HG03095 (cell line): Measurements from ENCODE around the gene PPP1R3F.
"Not testable (repeated sequence)": the region's sequence is repeated elsewhere in the genome, so short reads cannot be mapped to it uniquely, and the experiment has no call there.

Source experiments
- ATAC-seq: cut with Tn5 transposase; IDR thresholded peaks from one replicate; pipeline ENCODE4 v1.9.1; 2021; ENCODE audit warnings: moderate library complexity; ENCODE audit not compliant: unreplicated experiment

PPP1R3F gene

DNA sequence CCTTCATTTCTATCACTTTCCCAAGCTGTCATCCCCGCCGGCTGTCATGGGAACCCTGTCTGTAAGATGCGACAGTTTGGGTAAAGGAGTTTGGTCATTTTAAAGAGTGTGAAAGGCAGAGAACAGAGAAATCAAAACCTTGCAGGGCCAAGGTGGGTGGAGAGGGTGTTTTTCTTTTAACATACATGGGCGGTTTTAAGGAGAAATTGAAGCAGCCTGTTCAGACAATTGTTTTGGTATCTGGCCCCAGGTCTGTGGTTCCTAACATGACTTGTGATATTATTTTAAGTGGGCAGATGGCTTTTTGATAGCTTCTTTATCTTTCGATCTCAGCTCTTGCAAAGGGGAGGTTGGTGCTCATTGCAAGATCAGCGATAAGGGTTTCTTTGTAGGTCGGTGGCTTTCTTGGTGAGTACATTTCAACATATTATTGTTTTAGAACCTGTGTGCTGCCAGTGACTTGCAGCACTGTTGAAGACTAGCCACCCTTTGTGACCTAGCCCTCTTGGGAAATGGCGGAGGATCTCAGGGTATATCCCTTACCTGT lies 3.7 kb downstream of the PPP1R3F start:
- ATAC-seq, result no peak

DNA sequence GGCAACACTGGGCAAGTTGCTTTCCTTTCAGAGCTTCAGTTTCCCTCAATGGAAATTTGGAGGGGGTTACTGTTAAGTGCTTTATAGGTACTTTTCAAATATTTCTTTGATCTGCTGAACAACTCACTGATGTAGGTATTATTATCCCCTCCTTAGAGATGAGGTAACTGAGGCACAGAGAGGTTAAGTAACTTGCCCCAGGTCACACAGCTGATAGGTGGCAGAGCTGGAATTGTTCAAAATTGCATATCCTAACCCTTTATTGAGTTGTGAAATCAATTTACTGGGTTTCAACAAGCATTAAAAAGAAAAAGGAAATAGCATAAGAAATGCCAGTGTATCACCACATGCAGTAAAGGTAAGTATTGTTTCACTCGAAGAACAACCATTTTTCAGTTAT lies 6.6 kb downstream of the PPP1R3F start:
- ATAC-seq, result no peak

DNA sequence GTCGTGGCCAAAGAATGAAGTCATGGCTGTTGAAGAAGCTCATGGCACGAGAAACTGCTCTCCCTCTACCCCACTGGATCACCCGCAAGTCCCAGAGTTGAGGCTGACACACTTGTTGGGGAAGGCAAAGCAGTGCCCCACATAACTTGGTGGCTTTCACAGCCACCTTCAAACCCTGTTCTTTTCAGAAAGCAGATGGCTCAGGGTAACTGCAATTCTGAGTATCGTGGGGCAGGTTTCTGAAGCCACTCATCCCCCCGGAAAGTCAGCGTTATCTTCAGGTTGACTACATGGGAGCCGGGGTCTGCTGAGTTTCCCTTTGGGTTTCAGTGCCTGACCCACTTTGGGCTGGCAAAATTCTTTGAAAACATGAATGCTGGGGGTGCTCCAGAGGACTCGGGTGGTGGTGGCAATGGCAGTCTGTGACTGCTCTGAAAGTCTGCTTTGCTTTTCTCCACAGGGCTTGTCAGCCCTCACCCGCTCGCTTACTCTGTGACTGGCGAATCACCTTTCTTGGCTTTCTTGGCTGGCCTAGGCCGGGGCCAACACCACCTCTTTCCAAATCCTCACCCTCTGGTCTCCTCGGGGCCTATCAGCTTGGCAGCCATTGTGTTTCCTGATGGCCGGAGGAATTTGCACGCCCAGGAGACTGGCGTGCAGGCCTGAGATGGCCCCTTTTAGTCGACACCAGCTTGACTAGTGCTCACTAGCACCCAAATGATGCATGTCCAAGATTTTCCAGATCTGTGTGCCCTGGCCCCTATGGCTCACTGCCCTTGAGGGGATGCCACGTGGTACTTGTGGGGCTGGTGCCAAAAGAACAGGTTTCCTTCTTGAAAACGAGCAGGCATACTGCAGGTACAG lies 7.3 kb downstream of the PPP1R3F start:
- ATAC-seq, result no peak

DNA sequence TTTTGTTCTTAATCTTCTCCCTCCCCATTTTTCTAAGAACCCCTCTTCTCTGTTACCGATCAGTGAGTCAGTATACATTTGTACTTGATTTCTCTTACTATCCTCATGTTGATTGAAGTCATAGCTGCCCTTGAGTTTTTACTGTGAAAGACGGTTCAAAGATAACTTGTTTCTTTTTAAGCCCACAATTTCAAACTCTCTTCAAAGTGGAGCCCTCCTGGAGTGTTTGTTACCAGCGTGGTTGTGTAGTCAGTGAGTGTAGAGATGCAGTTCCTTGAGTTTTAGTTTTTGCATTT lies 7.9 kb downstream of the PPP1R3F start:
- no peak for ATAC-seq

DNA sequence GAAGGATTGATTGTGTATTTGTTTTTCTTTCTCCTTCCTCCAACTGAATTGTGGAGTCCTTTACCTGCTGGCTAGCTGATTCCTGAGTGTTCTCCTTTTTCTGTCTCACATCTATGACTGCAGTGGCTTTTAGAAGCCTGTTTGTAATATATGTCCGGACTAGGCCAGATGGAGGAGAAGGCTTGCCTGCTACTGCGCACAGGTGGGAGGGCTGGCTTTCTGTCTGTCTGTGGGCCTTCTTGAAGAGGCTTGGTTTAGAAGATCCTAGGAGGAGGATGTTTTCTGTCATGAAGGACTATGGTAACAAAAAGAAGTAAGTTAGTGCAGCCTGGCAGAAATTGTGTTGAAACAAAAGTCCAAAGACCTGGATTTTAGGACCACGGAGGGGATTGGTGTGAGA lies 8.5 kb downstream of the PPP1R3F start:
- ATAC-seq, result no peak

DNA sequence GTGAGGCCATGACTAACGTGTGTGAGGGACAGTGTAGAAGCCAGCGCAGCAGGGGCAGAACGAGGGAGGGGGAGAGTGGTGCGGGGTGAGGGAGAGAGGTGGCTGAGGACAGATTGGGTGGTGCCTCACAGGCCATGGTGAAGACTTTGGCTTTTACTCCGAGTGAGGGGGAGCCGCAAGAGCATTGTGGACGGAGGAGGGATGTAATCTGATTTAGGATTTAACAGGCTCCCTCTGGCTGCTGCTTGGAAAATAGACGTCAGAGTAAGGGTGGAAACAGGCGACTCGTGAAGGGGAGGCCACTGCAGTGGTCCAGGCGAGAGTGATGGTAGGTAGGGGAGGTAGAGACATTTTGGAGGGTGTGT lies 13.0 kb downstream of the PPP1R3F start:
- ATAC-seq, result no peak

DNA sequence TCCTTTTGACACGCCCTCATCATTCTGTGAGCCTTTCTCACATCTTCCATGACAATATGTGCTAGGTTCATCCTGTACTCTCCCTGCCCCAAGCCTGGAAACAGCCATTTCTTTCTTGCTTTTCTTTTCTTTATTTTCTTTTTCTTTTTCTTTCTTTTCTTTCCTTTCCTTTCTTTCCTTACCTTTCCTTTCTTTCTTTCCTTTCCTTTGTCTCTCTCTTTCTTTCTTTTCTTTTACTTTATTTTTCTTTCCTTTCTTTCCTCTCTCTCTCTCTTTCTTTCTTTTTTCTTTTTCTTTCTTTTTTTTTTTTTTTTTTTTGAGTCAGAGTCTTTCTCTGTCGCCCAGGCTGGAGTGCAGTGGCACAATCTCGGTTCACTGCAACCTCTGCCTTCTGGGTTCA lies 14.6 kb downstream of the PPP1R3F start:
- ATAC-seq, result no peak

DNA sequence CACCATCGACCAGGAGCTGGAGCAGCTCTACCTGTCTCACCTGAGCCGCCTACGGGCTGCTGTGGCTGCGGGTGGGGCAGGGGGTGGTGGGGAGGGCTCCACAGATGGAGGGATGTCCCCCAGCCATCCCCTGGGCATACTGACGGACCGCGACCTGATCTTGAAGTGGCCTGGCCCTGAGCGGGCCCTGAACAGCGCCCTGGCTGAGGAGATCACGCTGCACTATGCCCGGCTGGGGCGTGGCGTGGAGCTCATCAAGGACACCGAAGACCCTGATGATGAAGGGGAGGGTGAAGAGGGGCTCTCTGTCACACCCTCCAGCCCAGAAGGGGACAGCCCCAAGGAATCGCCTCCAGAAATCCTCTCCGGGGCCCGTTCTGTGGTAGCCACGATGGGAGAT lies 16.5 kb downstream of the PPP1R3F start:
- ATAC-seq, result no peak

DNA sequence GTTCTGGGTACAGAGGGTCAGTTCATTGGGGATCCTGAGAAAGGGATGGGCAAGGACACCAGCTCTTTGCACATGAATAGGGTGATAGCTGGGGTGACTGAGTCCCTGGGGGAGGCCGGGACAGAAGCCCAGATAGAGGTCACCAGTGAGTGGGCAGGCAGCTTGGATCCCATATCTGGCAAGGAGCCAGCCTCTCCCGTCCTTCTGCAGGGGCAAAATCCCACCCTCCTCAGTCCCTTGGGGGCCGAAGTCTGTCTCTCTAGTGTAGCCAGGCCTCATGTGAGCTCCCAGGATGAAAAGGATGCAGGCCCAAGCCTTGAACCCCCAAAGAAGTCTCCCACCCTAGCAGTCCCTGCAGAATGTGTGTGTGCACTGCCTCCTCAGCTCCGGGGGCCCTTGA lies 17.0 kb downstream of the PPP1R3F start:
- no peak for ATAC-seq

DNA sequence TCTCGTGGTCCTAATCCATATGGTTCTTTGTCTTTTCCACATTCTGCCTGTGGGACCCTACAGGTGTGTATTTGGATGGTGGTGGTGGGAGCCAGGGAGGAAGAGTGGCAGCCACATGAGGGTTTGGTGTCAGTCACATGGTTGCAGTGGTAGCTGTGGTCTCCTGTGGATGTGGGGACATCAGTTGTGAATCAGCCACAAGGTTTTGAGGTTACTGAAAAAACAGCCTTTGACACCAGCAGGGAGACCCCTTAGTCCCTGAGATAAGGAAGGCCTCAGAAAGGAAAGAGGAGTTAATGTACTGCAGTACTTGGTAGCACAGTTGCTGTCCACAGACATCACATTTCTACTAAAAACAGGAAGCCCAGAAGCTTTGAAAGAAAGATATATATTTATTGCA lies 18.1 kb downstream of the PPP1R3F start:
- no peak for ATAC-seq

DNA sequence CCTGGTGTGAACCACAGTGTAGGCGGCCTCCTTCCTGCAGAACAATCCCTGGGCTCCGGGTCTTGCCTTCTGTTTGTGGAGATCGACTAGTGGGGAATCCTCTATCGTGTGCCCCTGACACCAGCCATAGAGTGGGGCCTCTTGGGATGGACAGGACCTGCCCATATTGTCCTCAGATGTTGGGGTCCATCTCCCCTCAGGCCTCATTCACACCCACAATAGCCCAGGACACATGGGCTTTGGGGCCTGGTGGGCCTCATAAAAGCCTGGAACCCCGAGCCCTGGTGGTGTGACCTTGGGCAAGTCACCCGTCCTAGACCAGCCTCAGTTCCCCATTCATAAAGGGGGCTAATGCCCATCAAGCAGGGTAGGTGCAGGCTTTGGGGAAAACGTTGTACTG lies 20.6 kb downstream of the PPP1R3F start:
- ATAC-seq, result no peak

DNA sequence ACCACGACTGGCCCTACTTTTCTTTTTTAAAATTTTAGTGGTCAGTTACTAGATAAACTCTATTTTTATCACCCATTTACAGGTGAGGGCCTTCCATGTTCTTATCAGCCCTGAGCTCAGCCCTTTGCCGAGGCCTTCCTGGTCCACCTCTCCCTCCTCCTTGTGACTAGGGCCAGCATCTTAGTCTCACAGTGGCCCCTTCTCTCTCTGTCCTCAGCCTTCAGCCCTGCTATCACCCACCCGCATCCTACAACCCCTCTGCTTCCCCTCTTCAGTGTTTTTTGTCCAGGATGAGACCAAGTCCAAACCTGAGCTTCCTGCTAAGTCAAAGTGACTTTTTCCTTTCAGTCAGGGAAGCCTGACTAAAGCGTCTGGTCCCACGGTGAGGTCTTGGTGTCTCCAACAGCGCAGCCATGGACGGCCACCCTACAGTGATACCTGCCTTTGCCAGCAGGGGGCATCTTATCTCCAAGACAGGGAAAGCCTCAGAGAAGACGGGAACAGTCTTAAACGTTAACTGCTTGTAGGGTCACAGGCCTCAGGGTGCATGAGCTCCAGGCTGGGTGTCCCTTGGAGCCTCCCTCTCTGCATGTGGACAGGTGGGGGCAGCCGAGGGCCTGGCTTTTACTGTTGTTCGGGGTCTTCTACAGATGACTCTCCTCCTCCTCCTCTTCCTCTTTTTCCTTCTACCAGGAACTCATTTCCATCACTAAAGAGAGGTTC lies 22.2 kb downstream of the PPP1R3F start:
- peak; percentile 66 for ATAC-seq

DNA sequence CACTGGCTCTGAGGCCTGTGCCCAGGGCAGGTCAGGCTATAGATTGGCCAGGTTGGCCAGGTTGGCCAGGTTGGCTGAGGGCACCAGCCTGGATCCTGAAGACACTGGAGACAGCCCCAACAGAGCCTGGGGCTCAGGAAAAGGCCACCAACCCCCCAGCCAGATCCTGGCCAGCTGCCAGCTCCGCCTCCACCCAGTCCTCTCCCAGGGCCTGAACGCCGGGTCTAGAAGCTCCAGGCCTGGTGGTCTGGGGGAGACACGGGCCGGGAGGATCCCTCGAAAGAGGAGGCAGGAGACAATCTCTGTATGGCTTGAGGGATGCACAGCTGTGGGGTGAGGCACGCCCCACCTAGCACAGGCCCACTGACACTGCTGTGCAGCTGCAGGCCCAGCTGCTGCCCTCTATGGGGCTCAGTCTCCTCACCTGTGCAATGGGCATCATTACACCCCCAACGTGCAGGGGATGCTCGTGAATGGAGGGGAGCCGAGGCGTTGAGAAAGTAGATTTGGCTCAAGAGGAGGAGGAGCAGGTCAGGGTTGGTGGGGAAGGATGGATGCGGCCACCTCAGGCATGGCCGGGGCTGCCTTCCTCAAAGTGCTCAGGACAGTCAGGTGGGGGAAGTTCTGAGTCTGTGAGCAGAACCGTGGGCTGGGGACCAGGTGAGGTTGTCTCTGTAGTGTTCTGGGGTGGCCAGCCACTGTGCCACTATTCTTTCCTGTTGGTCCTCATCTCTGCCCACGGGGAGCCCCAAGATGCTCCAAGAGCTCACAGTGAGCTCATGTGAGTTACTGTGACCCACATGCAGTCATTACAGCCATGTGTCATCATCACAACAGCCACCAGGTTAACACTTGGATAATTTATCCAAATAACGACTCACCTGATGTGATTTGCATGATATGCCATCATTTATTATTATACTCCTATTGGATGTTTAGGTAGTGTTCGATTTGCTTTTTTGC lies 23.1 kb downstream of the PPP1R3F start:
- ATAC-seq, result no peak

DNA sequence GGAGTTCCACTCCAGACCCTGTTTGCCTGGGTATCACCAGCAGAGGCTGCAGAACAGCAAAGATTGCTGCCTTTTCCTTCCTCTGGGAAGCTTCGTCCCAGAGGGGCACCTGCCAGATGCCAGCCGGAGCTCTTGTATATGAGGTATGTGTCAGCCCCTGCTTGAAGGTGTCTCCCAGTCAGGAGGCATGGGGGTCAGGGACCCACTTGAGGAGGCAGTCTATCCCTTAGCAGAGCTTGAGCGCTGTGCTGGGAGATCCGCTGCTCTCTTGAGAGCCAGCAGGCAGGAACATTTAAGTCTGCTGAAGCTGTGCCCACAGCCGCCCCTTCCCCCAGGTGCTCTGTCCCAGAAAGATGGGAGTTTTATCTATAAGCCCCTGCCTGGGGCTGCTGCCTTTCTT lies 29.7 kb downstream of the PPP1R3F start:
- ATAC-seq, result not testable (repeated sequence)

DNA sequence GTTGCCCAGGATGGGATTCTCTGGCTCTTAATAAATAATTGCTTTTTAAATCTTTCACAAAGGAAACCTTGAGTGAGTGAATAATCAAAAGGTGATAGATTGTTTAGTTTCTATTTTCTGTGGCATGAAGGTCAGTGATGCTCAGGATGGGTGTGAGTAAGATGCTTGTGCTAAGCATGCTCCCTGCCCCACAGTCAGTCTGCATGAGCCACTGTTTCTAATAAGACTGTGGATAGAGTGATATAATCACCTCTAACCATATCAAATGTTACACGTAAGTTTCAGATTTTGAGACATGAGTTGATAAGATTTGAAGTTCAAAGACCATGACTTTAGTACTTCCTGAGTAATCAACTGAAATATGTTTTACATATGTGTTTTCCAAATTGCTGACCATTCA lies 31.1 kb downstream of the PPP1R3F start:
- no peak for ATAC-seq

DNA sequence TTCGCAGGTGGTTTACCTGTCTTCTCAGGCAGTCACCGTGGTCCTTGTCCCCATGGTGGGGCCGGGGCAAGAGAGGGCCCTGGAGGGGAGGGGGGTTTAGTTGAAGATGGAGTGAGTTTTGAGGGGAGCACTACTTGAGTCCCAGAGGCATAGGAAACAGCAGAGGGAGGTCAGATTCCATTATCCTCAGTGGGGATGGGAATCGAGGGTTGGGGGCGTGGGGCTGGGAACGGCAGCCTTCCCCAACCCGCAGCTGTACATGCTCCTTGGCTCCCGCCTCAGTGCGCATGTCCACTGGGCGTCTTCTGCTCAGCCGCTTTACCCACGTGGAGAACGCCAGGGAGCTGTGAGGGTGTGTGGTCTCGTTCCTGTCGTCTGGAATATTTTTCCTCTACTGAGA lies 33.8 kb downstream of the PPP1R3F start, which contains the start of gene GAGE10:
Gene GAGE10 (plus strand): TSS at position 301 of the 400 bp plus-strand sequence. CDS start 1,214 bp downstream, outside the sequence.
- ATAC-seq, result no peak

DNA sequence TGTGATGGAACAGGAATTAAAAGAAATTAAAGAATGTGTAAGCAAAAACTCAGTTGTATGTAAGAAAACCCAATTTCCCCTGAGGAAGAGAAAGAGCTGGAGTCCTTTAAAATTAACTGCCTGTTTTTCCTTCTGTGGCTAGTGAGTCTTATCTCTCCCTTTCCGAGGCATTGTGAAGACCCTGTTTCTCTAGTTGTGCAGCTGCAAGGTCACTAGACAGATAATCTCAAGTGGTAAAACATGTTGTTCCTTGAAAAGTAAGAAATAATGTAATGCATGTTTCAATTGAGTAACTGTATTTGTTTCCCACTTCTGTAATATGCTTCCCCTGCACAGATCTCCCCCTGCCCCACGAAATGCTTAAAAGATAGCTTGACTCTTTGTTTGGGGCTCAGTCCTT lies 38.2 kb downstream of the PPP1R3F start:
- ATAC-seq, result not testable (repeated sequence)

DNA sequence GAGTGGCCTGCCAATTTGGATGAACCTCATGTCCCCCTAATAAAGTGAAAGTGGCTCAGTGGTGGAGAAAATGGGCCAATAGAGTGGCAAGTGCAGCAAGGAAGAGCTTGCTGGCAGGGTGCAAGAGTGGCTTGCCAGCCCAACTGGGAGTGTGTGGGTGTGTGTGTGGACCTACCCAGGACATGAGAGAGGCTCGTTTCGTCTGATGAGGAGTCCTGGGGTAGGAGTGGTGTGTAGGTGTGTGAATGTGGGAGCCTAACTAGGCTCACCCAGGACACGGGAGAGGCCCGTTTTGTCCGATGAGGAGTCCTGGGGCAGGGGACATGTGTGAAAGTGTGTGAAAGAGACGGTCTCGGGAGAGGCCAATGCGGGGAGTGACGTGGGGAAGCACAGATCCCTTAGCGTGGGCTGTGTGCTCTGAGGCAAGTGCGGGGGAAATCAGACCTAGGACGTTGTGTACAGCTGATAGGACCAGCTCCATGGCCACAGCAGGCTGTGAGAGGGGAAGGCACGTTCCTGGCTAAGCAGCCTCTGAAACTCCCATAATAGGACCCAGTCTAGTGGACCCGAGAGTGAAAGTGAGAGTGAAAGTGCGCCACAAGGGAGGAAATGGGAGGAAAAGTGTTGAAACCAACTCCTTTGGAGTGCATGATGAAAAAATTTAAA lies 39.1 kb downstream of the PPP1R3F start:
- ATAC-seq, result no peak

DNA sequence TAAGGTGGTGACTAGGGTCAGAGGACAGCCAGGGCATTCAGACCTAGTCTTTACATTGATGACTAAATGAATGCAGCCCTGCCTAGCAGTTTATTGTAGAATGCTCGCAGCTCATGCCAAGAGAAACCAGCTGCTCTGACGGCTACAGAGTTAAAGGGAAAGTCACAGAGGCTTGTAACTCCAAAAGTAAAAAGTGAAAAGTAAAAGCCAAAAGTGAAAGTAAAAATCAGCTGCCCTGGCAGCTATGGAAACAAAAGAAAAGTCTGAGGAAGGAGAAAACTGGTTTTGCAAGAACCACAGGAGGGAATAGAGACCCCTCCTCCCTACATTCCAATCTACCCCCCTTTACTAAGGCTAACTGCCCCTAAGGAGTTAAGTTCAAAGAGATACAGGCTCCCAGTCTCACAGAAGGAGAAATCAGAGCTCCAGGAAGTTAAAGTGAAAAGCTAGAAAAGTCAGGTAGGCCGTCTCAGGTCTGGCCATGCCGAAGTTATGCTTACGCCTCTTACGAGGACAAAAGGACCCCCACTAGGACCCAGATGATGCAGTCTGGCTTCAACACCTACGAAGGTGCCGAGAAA lies 39.9 kb downstream of the PPP1R3F start:
- ATAC-seq, result no peak

DNA sequence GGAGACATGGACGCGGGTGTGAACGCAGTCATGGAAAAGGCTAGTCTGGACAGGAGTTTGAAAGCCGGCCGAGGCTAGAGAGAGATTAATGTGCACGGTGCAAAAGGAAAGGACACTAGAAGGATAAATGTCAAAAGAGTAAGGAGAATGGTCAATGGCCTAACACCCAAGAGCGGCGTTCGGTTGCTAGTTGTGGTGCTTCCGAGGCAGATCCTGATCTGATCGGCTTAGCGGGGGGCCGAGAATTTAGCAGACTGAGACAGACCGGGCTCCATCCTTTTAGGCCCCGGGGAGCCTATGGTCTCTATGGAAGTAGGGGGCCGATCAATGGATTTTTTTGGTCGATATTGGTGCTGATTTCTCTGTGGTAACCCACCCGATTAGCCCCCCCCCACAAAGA lies 40.8 kb downstream of the PPP1R3F start:
- no peak for ATAC-seq
